WTC11 (cell line): ENCODE data around the gene TMUB1. TPM values are rescaled to one million over a fixed set of nuclear protein-coding genes. Genes with fewer than 3 reads are reported as not detected.

ENCODE experiments used
- ATAC-seq: fragments of 200-7000 bp; cut with Tn5 transposase; 2 replicates; pipeline ENCODE4 v1.10.0; 2021; ENCODE audit warnings: mild to moderate bottlenecking, moderate library complexity
- CTCF ChIA-PET: fragments of 300-600 bp; sonication (Branson Sonifier 250); formaldehyde crosslinking; loops from one replicate; lab custom pipeline; 2021; ENCODE audit warnings: antibody characterized with exemption; lab: Charles Lee
- POLR2A ChIA-PET: fragments of 350-600 bp; sonication (Branson Sonifier 250); formaldehyde crosslinking; loops from one replicate; lab custom pipeline; 2021; ENCODE audit warnings: antibody characterized with exemption; lab: Charles Lee
- DNase-seq: peaks from one replicate; pipeline ENCODE4 v3.0.0; 2021; ENCODE audit warnings: low spot score
- H3K27ac Mint-ChIP-seq: 2 replicates; pipeline ENCODE4 v1.8.0; 2021; ENCODE audit warnings: mixed read lengths
- H3K27me3 Mint-ChIP-seq: 2 replicates; pipeline ENCODE4 v1.8.0; 2021; ENCODE audit warnings: low read depth, mild to moderate bottlenecking, moderate library complexity, mixed read lengths
- H3K36me3 Mint-ChIP-seq: 2 replicates; pipeline ENCODE4 v1.8.0; 2021; ENCODE audit warnings: mixed read lengths
- H3K4me1 Mint-ChIP-seq: 2 replicates; pipeline ENCODE4 v1.8.0; 2022; ENCODE audit warnings: mixed read lengths
- H3K4me3 Mint-ChIP-seq: 2 replicates; pipeline ENCODE4 v1.8.0; 2021; ENCODE audit warnings: mild to moderate bottlenecking, moderate library complexity, mixed read lengths
- H3K9me3 Mint-ChIP-seq: 2 replicates; pipeline ENCODE4 v1.8.0; 2021; ENCODE audit warnings: mixed read lengths
- ATF3 ChIP-seq: sonication (generic); formaldehyde crosslinking; conservative IDR thresholded peaks from 2 replicates; pipeline ENCODE4 v1.8.1; 2022; ENCODE audit warnings: mild to moderate bottlenecking, missing genetic modification reagents
- ATF6 ChIP-seq: sonication (generic); formaldehyde crosslinking; IDR thresholded peaks from 2 replicates; pipeline ENCODE4 v1.8.1; 2023; ENCODE audit warnings: mild to moderate bottlenecking, missing genetic modification reagents
- E2F4 ChIP-seq: sonication (generic); formaldehyde crosslinking; IDR thresholded peaks from 2 replicates; pipeline ENCODE4 v1.8.1; 2022; ENCODE audit warnings: low read depth, mild to moderate bottlenecking, moderate library complexity, missing genetic modification reagents, borderline replicate concordance
- ERG ChIP-seq: fragments of 250-450 bp; sonication (Bioruptor Pico); IDR thresholded peaks from 2 replicates; pipeline ENCODE4 v1.8.0; 2021; ENCODE audit warnings: mild to moderate bottlenecking
- FOXK1 ChIP-seq: sonication (generic); formaldehyde crosslinking; IDR thresholded peaks from 2 replicates; pipeline ENCODE4 v1.8.0; 2022; ENCODE audit warnings: mild to moderate bottlenecking, moderate library complexity, missing genetic modification reagents
- FOXP1 ChIP-seq: sonication (generic); formaldehyde crosslinking; IDR thresholded peaks from 2 replicates; pipeline ENCODE4 v1.8.0; 2022; ENCODE audit warnings: missing genetic modification reagents, mild to moderate bottlenecking, moderate library complexity, borderline replicate concordance
- HMGXB4 ChIP-seq: sonication (generic); formaldehyde crosslinking; IDR thresholded peaks from 2 replicates; pipeline ENCODE4 v1.8.1; 2023; ENCODE audit warnings: mild to moderate bottlenecking, moderate library complexity, missing genetic modification reagents
- JUN ChIP-seq: sonication (generic); formaldehyde crosslinking; IDR thresholded peaks from 2 replicates; pipeline ENCODE4 v1.8.0; 2023; ENCODE audit warnings: mild to moderate bottlenecking, missing genetic modification reagents
- MXD4 ChIP-seq: fragments of 250-450 bp; sonication (Bioruptor Pico); IDR thresholded peaks from 2 replicates; pipeline ENCODE4 v1.8.0; 2021; ENCODE audit warnings: mild to moderate bottlenecking, moderate library complexity, borderline replicate concordance
- ZNF121 ChIP-seq: sonication (generic); formaldehyde crosslinking; IDR thresholded peaks from 2 replicates; pipeline ENCODE4 v1.8.0; 2023; ENCODE audit warnings: missing genetic modification reagents
- ZNF263 ChIP-seq: sonication (generic); formaldehyde crosslinking; IDR thresholded peaks from 2 replicates; pipeline ENCODE4 v1.8.1; 2022; ENCODE audit warnings: low read depth, mild to moderate bottlenecking, moderate library complexity, missing genetic modification reagents
- ZNF396 ChIP-seq: fragments of 250-450 bp; sonication (Bioruptor Pico); IDR thresholded peaks from 2 replicates; pipeline ENCODE4 v1.8.0; 2021; ENCODE audit warnings: mild to moderate bottlenecking, moderate library complexity, borderline replicate concordance
- ZNF423 ChIP-seq: fragments of 250-450 bp; sonication (Bioruptor Pico); IDR thresholded peaks from 2 replicates; pipeline ENCODE4 v2.1.2; 2022; ENCODE audit warnings: mild to moderate bottlenecking, moderate library complexity
- ZNF512 ChIP-seq: sonication (generic); formaldehyde crosslinking; IDR thresholded peaks from 2 replicates; pipeline ENCODE4 v1.8.1; 2022; ENCODE audit warnings: missing genetic modification reagents, borderline replicate concordance
- ZSCAN18 ChIP-seq: fragments of 250-450 bp; sonication (Bioruptor Pico); IDR thresholded peaks from 2 replicates; pipeline ENCODE4 v2.1.2; 2022; ENCODE audit warnings: mild to moderate bottlenecking, moderate library complexity
- total RNA-seq: library from RNA; stranded (reverse); gene quantifications from 3 replicates; pipeline ENCODE4 v1.2.3, GENCODE V29; 2021

Gene TMUB1
- total RNA-seq, 1 experiment from 2014 or later = 72.8 TPM

GRCh38 chr7:151094675-151095074 lies 11.4 kb upstream of the TMUB1 start:
- Mint-ChIP-seq H3K4me1 (peaks cover 26% of the 10 kb centered on the region), H3K36me3 (peaks cover 19% of the 10 kb centered on the region), H3K4me3 (no peak overlapping the region), H3K9me3 (no peaks in the 10 kb centered on the region), H3K27ac (no peak overlapping the region), H3K27me3 (peaks cover under 1% of the 10 kb centered on the region; the same call in 1 of the 2 replicates)
- ChIA-PET CTCF (interaction anchor here (0.6 to 10.4 kb wide), 4 partner anchors 10 to 1242 kb away, joined by 3 to 118 read pairs (median 4); no protein-coding TSS in a partner anchor), POLR2A (no interaction called here)
- TF ChIP-seq ZNF121 (CRISPR knock-in tag) (peak; percentile 91), FOXK1 (no peak), ZNF396 (CRISPR knock-in tag) (no peak), ZNF423 (no peak), ZNF263 (CRISPR knock-in tag) (no peak), FOXP1 (no peak), E2F4 (CRISPR knock-in tag) (no peak)
- DNase-seq = no peak
- no peak for ATAC-seq

- CTCF ChIA-PET = interaction anchor here (0.9 to 10.4 kb wide), 2 partner anchors 19 to 75 kb away, joined by 4 to 118 read pairs; no protein-coding TSS in a partner anchor
- H3K27me3 Mint-ChIP-seq = peaks cover 8% of the 10 kb centered on the region
- peaks cover 19% of the 10 kb centered on the region for H3K36me3 Mint-ChIP-seq
- H3K4me3 Mint-ChIP-seq = no peak overlapping the region
- TF ChIP-seq ERG (CRISPR knock-in tag) = no peak
- TF ChIP-seq ZSCAN18 (CRISPR knock-in tag) = no peak
- no peak for TF ChIP-seq MXD4 (CRISPR knock-in tag)
- no peak for TF ChIP-seq JUN (CRISPR knock-in tag)
- TF ChIP-seq ATF3 (CRISPR knock-in tag) = no peak
- no peak for TF ChIP-seq ZNF512 (CRISPR knock-in tag)
- TF ChIP-seq HMGXB4 = no peak
- TF ChIP-seq ATF6 (CRISPR knock-in tag) = no peak
- H3K9me3 Mint-ChIP-seq = no peaks in the 10 kb centered on the region
- no peak for ATAC-seq
- POLR2A ChIA-PET = no interaction called here
- peaks cover 31% of the 10 kb centered on the region for H3K4me1 Mint-ChIP-seq
- no peak for DNase-seq
- peak overlapping the region; percentile 34; the same call in 1 of the 2 replicates for H3K27ac Mint-ChIP-seq
Observed at GRCh38 chr7:151093748-151094147, 10.5 kb upstream of the TMUB1 start.
